ENCODE measurements around the gene TRIO.
"Not testable (repeated sequence)": the region's sequence is repeated elsewhere in the genome, so short reads cannot be mapped to it uniquely, and the experiment has no call there.

The TRIO gene

GRCh38 chr5:14185326-14186058, 42.4 kb downstream of the TRIO start:
- DNase-seq (ENCODE audit: low read depth, low spot score), result no peak

DNA sequence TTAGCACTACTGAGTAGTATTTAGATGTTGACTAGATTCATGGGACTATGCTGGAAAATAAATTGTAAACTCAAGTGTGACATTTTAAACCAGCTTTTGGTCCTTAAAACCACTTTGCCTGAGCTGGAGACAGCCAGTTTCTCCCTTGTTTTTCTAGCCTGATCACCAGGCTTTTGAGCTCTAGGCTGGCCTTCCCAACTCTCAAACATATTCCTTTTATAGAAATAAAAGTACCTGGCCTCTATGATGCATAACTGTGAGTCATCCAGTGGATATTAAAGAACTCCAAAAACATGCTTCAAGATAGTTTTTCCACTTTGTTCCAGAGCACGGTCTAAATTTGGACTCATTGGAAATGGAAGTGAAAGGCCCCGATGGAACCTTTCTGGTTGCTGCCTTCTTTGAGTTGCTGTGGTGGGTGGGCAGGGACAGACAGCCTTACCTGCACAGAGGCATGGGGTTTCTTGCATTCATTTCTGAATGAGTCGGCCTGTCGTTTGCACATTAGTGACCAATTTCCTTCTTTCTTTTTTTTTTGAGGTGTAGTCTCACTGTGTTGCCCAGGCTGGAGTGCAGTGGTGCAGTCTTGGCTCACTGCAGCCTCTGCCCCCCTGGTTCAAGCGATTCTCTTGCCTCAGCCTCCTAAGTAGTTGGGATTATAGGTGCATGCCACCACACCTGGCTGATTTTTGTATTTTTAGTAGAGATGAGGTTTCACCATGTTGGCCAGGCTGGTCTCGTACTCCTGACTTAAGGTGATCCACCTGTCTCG, 43.1 kb downstream of the TRIO start:
- no peak for DNase-seq (ENCODE audit: low read depth, low spot score)

DNA sequence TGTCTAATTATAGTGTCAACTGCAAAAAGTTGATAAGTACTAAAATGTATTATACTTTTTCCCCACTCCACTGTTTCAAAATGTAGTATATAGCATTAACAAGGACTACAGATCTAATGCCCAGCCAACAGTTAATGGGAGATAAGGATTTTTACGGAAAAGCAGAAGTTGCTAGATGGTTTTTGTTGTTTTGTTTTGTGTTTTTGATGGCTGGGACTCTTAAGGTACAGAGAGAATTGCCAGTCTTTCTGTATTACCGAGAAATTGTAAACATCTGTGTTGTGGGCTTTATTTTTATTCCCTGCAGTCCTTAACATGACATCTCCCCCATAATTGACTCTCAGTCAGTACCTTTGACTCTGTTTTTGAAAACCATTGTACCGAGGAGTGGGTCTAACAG, 44.0 kb downstream of the TRIO start:
- no peak for DNase-seq (ENCODE audit: low read depth, low spot score)

DNA sequence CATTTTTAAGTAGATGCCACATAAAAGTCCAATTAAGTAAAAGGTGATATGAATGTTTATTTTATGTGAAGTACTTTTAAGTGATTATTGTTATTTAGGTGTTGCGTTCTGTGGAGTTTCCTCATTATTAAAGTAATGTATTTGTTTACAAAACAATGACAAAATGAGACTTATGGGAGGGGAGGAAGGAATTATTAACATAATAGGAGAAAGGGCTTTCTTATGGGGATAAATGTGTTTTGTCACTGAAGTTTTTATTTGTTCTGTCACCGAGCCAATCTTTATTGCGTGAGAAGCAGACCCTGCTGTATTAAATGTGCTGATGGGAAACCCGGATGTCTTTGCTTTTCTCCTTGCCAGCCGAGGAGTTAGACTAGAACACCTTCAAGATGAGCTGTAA, 44.5 kb downstream of the TRIO start:
- no peak for DNase-seq (ENCODE audit: low read depth, low spot score)

GRCh38 chr5:14188778-14189177, 45.6 kb downstream of the TRIO start:
- DNase-seq (ENCODE audit: low read depth, low spot score), result no peak

GRCh38 chr5:14189680-14190079, 46.5 kb downstream of the TRIO start:
- no peak for DNase-seq (ENCODE audit: low read depth, low spot score)

- no peak for DNase-seq (ENCODE audit: low read depth, low spot score)
Observed at GRCh38 chr5:14190194-14191164, 47.3 kb downstream of the TRIO start.

- DNase-seq (ENCODE audit: low read depth, low spot score), result no peak
Observed at GRCh38 chr5:14191325-14191724, 48.2 kb downstream of the TRIO start.

DNA sequence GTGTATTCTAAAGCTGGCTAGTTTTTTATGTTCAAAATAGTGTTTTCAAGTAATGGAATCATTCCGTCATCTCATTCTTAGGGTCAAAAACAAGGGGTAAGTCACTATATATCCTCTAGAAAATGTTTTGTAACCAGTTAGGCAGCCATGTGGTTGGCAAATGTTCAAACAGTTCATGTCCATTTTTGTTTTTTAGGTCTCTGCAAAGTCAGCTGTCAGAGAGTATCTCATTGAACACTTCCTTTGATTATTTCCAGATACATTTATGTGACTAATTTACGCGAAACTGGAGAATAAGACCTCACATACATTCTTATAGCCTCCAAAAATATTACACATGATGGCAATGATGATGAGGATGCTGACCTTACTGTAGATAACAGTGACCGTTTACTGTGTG, 50.4 kb downstream of the TRIO start:
- DNase-seq (ENCODE audit: low read depth, low spot score), result no peak

GRCh38 chr5:14195588-14195987, 52.4 kb downstream of the TRIO start:
- DNase-seq (ENCODE audit: low read depth, low spot score), result no peak

DNA sequence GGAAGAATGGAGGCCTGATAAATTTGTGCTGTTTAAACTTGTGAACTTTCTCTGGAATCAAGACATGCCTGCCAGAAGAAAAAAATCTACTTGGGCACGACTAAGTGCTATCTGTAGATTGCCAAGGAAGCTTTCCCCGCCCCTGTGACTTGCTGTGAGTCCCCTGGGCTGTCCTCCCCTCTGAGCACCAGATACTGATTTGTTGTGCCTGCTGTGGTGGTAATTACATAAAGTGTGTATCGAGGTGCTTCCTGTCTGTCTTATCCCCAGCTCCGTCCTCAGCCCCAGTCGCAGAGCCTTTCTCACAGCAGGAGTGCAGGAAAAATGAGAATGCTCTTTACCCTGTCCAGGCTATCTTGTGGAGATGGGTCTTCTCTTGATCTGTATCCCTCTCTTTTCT, 53.9 kb downstream of the TRIO start:
- no peak for DNase-seq (ENCODE audit: low read depth, low spot score)

GRCh38 chr5:14199902-14200301, 56.8 kb downstream of the TRIO start:
- DNase-seq (ENCODE audit: low read depth, low spot score), result no peak

DNA sequence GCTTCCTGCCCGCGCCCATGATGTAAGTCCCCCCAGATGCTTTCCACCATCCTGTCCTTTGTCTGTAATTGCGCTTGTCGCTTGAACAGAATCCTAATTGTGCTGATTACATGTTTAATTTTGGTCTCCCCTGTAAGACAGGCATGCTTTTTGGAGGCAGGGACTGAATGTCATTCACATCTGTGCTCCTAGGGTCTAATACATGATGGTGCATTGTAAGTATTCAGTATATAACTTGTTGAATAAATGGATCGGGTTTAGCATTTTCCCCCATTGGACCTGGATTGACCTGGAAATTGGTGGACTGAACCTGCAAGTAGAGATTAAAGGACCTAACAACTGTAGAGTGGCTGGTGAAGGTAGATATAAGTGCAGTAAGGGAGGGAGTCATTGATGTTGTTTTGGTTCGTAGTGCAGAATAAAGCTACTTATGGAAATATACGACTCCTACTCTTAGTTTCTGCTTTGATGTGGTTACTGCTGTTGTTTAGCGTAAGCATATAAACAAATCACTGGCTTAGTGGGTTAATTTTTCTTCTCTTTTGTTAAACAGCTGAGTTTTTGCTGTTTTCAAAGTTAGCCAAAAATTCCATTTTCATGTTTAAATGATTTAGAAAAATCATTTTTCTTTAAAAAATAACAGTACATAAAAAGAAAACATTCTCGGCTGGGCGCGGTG, 57.3 kb downstream of the TRIO start:
- DNase-seq (ENCODE audit: low read depth, low spot score), result no peak

GRCh38 chr5:14201325-14202045, 58.3 kb downstream of the TRIO start:
- DNase-seq (ENCODE audit: low read depth, low spot score), result no peak

GRCh38 chr5:14202462-14202861, 59.3 kb downstream of the TRIO start:
- no peak for DNase-seq (ENCODE audit: low read depth, low spot score)

GRCh38 chr5:14204011-14204670, 61.0 kb downstream of the TRIO start:
- no peak for DNase-seq (ENCODE audit: low read depth, low spot score)

GRCh38 chr5:14204785-14205321, 61.7 kb downstream of the TRIO start:
- DNase-seq (ENCODE audit: low read depth, low spot score), result peak; percentile 53

DNA sequence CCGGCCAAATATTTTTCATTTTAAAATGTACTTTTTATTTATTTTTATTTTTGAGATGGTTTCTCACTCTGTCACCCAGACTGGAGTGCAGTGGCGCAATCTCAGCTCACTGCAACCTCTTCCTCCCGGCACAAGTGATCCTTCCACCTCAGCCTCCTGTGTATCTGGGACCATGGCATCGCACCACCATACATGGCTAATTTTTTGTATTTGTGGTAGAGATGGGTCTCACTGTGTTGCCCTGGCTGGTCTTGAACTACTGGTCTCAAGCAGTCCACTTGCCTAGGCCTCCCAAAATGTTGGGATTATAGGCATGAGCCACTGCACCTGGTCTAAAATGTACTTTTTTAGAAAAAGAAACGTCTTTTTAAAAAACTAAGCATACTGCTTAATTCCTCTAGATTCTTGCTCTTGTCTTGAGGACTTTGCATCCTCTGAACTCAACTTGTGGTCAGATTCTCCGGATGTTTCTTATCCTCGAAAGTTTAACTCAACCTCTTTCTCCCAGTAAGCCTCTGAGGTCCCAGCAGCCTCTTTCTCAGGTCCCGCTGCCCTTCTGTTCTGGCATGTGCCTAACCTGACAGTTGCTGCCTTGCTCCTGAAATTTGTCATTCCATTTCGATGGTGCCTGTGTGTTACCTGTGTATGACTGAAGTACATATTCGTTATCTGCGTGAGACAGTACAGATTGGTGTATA, 63.0 kb downstream of the TRIO start:
- DNase-seq (ENCODE audit: low read depth, low spot score), result no peak

- DNase-seq (ENCODE audit: low read depth, low spot score), result not testable (repeated sequence)
Observed at GRCh38 chr5:14207428-14207827, 64.3 kb downstream of the TRIO start.
